Measurements from ENCODE around the gene SMIM3.
"Not testable (repeated sequence)": the region's sequence is repeated elsewhere in the genome, so short reads cannot be mapped to it uniquely, and the experiment has no call there.

SMIM3 gene, protein sequence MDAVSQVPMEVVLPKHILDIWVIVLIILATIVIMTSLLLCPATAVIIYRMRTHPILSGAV

DNA sequence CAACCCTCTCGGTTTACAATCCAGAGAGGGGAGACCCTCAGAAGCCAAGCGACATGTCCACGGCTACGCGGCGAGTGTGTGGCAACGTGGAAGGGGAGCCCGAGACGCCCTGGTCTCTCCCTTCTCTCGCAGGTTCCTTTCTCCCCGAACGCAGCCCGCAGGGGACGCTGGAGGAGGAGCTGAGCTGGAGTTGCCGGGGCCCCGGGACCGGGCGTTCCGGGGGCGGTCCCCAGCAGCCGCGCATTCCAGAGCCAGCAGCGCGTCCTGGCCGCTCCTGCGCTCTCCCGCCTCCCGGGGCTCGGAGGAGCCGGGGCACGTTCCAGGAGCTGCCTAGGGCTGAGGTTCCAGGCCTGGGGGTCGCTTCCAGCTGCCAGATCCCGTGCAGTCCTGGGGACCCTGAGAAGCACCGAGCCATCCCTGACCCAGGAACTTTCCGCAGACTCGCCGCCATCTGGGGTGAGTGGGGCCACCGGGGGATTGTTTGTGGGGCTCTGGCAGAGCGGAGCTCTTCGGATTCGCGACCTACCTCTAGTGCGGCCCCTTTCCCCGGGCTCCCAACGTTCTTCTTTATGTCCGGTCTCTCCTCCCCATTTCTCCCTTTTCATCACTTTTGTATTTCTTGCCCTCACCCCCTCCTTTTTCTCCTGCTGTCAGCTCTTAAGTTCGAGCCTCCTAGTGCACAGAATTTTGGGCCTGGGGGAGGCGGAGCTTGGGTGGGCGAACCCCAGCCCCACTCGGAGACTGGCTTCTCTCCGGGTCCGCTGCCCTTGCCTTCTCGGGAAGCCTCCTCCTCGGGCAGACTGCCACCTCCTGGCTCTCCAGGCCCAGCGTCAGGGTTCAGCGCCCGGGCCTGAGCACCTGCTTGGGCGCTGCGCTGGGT, at the start of gene SMIM3:
SMIM3 (plus strand) TSS at position 241 of the 880 bp plus-strand sequence. CDS start 16,684 bp downstream, outside the sequence.
- in situ Hi-C loops (cut with HindIII; ENCODE audit: low sequenced_read_pairs), result no loop called here

DNA sequence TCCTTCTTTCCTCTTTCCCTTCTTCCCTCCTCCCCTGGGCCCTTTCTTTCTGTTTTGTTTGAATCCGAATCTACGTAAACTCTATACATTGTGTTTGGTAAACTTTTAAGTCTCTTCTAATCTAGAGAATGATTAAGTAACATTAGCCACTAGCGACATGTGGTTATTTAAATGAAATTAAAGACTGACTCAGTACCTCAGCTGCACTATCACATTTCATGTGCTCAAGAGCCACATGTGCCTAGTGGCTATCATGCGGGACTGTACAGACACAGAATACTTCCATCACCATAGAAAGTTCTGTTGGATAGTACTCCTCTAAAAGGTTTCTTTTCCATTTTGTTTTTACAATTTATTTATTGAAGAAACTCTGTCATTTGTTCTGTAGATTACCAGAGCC, 48.7 kb upstream of the SMIM3 start:
- in situ Hi-C loops (cut with HindIII; ENCODE audit: low sequenced_read_pairs), result no loop called here

DNA sequence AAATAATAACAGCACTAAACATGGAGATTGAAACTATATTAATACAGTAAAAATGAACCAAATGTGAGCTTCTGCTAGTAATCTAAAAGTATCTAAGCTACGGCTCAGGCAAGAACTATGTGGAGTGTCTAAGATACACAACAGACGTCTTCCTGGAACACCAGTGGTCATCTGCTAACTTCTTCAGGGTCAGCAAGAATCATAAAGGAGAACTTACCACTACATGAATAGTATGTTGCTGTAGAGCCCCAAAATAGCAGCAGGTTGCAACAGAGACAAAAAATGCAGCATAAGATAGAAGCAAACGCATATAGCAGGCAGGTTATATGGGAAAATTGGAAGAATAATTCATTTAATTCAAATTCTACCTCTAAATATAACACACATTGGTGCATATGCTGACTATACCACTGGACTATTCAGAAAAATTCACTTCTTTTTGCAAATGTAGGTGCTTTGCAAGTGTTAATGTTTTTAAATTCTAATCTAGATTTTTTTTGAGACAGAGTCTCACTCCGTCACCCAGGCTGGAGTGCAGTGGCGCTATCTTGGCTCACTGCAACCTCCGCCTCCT, 46.8 kb upstream of the SMIM3 start:
- in situ Hi-C loops (cut with HindIII; ENCODE audit: low sequenced_read_pairs), result no loop called here

DNA sequence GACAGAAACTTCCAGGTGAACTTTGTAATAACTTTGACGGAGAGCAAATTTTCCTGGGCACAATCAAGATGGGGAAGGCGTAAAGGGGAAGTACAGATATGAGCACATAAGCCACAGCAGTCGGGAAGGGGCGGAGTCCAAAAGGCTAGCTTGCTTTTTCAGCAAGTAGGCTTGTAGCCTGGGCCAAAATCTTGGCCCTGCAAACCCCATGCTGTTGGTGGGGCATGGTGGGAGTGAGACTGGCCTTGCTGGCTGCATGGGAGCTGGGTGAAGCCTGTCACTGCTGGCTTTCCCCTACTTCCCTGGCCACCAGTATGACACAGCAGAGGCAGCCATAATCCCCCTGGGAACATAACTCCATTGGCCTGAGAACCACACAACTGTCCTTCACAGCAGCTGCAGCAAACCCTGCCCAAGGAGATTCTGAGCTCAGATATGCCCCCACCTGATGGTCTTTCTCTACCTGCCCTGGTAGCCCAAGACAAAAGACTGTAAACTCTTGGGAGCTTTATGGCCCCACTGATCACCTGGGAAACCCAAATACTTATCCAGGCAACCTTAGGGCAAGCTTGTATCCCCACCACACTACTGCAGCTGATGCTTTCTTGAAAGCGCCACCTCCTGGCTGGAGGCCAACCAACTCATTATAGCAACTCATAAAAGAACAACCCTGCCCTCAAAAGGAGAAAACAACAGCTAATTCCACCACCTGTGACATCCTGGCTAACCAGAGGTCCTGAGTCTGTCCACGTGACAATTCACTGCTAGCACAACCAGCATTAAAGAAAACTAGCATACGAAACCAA, 43.8 kb upstream of the SMIM3 start:
- in situ Hi-C loops (cut with HindIII; ENCODE audit: low sequenced_read_pairs), result no loop called here

DNA sequence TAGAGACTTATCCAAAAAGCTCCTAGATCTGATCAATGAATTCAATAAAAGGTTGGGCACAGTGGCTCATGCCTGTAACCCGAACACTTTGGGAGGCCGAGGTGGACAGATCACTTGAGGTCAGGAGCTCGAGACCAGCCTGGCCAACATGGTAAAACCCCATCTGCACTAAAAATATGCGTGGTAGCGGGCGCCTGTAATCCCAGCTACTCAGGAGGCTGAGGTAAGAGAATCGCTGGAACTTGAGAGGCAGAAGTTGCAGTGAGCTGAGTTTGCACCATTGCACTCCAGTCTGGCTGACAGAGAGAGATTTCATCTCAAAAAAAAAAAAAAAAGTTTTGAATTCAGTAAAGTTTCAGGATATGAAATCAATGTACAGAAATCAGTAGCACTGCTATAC, 39.7 kb upstream of the SMIM3 start:
- in situ Hi-C loops (cut with HindIII; ENCODE audit: low sequenced_read_pairs), result no loop called here

DNA sequence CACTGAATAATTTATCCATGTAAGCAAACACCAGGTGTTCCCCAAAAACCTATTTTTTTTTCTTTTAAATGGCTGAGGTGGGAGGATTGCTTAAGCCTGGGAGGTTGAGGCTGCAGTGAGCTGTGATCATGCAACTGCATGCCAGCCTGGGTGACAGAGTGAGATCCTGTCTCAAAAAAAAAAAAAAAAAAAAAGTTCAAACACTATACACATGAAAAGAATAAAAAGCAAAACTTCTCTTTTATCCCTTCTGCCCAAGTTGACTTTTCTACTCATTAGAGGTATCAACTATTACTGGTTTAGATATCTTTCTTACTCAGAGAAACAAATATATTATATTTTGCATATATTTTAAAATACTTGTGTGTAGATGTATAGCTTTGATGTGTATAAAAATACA, 37.6 kb upstream of the SMIM3 start:
- in situ Hi-C loops (cut with HindIII; ENCODE audit: low sequenced_read_pairs), result no loop called here

DNA sequence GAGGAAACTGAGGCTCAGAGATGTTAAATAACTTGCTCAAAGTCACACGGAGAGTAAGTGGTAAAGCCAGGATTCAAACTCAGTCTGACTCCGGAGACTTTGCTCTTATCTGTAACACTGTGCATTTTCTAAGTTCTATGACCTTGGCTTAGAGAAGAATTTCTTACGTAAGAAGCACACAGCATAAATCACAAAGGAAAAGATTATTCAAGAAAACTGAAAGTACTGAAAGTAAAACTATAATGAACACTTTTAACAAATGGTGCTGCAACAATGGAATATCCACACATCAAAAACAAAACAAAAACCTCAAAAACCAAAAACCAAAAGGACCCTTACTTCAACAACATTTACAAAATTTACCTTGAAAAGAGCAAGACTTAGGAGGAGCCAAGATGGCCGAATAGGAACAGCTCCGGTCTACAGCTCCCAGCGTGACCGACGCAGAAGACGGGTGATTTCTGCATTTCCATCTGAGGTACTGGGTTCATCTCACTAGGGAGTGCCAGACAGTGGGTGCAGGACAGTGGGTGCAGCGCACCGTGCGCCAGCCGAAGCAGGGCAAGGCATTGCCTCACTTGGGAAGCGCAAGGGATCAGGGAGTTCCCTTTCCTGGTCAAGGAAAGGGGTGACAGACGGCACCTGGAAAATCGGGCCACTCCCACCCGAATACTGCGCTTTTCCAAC, 36.0 kb upstream of the SMIM3 start:
- in situ Hi-C loops (cut with HindIII; ENCODE audit: low sequenced_read_pairs), result not testable (repeated sequence)

DNA sequence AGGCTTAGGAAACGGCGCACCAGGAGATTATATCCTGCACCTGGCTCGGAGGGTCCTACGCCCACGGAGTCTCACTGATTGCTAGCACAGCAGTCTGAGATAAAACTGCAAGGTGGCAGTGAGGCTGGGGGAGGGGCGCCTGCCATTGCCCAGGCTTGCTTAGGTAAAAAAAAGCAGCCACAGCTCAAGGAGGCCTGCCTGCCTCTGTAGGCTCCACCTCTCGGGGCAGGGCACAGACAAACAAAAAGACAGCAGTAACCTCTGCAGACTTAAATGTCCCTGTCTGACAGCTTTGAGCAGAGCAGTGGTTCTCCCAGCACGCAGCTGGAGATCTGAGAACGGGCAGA, 35.4 kb upstream of the SMIM3 start:
- in situ Hi-C loops (cut with HindIII; ENCODE audit: low sequenced_read_pairs), result not testable (repeated sequence)

DNA sequence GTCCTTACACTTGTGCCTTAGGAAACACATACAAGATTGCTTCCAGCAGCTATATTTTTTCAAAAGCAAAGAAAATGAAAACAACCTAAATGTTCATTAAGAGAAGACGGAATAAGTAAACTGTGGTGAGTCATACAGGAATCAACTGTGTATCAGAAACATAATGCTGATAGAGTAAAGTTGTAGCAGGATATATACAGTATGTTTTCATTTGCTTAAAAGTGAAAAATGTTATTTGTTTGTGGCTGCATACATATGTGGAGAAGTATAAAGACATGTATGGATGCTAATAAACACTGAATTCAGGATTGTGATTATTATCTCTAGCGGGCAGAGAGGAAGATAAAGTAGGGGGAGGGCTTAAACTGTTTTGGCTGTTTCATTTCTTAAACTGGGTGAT, 28.1 kb upstream of the SMIM3 start:
- in situ Hi-C loops (cut with HindIII; ENCODE audit: low sequenced_read_pairs), result loop anchor here (5.0 kb wide), 1 partner anchor 37 kb away; no protein-coding TSS in a partner anchor

DNA sequence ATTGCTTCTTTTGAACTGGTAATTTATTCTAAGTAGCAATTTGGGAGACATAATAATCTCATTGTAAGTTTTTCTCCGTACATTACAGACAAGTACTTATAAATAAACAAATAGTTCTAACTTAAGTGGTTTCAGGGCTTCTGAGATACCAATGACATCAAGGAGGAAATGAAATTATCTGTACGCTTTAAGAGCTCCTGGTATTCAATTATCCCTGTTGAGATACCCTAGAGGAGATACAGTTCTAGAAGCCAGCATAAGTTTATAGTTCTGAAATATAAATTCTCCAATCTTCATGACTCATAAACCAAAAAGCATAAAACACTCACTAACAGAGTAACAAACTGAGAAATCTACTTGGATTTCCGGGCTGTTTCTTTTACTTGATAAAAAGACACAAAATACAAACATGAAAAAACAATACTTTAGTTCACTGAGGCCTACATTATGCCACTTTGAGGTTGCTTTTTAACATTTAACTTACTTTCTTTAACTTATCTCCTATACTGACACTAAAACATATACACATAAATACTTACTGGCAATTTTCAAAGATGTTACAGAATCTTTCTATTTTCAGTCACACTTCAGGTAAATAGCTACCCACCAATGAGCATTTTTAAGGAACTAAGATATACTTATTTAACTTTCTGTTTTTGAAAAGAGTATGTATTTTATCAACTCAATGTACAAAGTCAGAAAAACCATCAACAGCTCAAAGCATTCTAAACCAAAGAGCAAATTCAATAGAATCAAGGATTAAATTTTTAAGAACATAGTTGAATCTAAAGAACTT, 27.3 kb upstream of the SMIM3 start:
- in situ Hi-C loops (cut with HindIII; ENCODE audit: low sequenced_read_pairs), result loop anchor here (5.0 kb wide), 1 partner anchor 36 kb away; no protein-coding TSS in a partner anchor

DNA sequence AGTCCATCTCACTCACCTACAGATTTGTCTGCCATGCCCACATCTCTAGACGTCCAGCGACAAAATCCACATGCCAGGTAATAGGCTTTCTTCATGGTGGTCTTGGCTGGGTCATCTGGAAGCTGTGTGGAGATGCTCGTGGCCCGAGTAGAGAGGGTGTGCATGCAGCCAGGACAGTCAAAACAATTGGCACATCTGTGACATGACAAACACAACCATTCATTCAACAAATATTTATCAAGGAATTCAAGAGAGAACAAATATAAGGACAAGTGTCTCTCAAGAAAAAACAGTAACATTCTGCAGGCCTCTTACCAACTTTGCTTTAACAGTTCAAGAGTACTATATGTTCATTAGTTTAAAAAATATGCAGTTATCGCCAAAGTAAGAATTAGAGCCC, 25.1 kb upstream of the SMIM3 start:
- in situ Hi-C loops (cut with HindIII; ENCODE audit: low sequenced_read_pairs), result loop anchor here (5.0 kb wide), 1 partner anchor 34 kb away; no protein-coding TSS in a partner anchor

DNA sequence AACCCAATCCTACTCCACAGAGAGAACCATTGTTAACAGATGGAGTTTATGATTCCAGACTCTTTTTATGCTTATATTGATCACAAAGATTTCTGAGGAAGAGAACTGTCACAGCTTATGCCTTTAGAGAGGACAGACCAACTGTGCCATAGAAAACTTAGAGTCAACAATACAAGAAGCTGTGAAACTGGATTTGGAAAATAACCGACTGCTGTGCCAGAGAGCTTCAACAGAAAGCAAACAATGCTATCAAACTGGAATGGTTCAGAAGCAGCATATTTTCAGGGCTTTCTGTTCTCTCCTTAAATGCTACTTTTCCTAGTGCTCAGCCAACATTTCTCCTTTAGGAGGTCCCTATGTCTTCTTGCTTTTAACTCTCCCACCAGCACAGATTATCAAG, 24.7 kb upstream of the SMIM3 start:
- in situ Hi-C loops (cut with HindIII; ENCODE audit: low sequenced_read_pairs), result loop anchor here (5.0 kb wide), 1 partner anchor 33 kb away; no protein-coding TSS in a partner anchor

DNA sequence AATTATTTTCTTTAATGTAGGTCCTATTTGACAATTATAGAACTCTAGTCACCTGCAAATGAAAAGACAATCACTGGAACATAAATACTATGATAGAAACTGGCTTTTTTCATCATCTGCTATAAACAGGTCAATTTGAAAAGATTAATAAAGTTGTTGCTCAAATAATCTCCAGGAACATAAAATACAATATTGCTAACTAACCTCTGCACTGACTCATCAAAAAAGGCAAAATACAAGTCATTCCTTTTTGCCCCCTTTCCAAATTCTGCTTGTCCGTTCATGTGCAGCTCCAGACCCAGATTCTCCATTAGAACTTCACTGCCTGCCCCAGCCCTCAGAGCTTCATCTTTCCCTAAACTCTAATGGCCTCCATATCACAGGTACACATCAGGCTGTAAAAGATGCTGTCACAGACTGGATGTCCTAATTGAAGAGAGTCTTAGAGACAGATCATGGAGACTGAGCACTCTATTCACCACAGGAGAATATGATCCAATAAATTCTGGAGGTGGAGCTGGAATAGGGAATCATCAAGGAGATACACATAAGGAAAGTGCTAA, 21.4 kb upstream of the SMIM3 start:
- in situ Hi-C loops (cut with HindIII; ENCODE audit: low sequenced_read_pairs), result no loop called here

DNA sequence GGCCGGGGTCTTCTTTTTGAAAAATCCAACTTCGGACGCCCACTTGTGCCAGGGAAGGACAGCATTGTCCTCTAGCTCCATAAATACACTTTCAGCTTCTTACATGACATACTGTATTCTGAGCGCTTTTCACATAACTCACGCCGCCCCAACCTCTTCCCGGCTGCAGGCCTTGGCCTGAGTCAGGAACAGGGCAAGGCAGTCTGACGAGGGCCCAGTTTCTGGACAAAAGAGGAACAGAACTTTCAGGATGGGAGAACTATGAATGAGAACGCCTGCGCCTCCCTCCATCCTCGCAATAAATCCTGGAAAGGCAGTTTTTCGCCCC, 20.4 kb upstream of the SMIM3 start:
- in situ Hi-C loops (cut with HindIII; ENCODE audit: low sequenced_read_pairs), result no loop called here

DNA sequence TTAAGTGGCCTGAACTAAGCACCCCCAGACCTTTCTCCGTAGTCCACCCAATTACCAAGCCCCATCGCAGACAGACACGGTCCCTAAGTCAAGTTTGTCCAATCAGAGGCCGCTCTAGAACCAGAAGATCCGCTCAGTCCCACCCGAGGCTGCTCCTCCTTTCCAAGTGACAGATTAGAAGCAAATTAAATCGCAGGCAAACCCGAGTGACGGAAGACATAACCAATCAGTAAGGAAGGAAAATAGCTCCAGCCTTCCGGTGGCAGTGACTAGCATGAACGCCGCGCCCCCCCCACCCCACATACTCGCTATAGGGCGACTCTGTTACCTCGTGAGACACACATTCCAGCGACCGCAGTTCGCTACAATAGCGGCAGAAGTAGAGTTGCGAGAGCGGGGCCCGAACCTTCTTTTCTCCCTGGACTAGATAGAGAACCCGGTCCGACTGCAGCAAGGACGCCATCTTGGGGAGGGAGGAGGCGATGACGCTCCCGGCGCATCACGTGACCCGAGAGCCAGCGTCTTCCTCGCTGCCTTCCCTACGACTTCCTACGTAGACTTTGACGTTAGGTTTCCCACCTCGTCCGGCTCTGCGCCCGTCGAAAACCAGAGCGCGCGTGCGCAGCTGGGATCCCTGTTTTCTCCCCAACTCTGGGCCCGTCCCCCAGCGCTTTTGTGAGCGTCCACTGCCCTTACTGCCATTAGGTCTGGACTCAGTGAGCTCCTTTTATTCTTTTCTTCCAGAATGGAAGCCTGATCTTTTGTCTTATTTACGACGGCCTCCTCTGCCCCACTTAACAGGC, 19.8 kb upstream of the SMIM3 start, which contains the start of gene DCTN4:
DCTN4 (minus strand) TSS at position 487 of the 803 bp plus-strand sequence; CDS start at position 463, 24 bp downstream.
- in situ Hi-C loops (cut with HindIII; ENCODE audit: low sequenced_read_pairs), result no loop called here

DNA sequence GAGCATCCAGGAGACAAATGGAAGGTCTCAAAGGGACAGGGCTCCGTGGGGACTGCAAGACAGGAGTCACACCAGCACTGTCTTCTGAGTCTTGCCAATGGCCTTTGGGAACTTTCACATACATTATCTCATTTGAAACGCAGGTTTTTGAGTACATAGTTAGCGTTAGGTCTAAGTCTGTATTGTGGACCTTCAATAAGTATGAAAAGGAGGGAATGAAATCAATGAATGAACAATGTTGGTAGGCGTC, 19.3 kb upstream of the SMIM3 start:
- in situ Hi-C loops (cut with HindIII; ENCODE audit: low sequenced_read_pairs), result no loop called here

DNA sequence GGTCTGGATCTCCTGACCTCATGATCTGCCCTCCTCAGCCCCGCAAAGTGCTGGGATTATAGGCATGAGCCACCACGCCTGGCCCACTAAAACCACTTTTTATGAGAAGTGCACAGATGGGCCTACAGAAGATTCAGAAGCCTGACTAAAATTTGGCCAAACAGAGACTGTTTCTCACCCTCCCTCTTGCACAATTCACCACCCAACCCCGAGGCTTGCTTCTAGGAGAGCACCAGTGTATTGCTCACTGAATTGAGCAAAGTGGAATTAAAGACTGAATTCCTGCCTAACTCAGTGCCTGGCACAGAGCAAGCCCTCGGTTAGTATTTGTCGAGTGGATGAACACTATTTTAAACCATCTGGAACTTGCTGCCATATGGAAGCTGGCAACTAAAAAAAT, 16.3 kb upstream of the SMIM3 start:
- in situ Hi-C loops (cut with HindIII; ENCODE audit: low sequenced_read_pairs), result no loop called here

DNA sequence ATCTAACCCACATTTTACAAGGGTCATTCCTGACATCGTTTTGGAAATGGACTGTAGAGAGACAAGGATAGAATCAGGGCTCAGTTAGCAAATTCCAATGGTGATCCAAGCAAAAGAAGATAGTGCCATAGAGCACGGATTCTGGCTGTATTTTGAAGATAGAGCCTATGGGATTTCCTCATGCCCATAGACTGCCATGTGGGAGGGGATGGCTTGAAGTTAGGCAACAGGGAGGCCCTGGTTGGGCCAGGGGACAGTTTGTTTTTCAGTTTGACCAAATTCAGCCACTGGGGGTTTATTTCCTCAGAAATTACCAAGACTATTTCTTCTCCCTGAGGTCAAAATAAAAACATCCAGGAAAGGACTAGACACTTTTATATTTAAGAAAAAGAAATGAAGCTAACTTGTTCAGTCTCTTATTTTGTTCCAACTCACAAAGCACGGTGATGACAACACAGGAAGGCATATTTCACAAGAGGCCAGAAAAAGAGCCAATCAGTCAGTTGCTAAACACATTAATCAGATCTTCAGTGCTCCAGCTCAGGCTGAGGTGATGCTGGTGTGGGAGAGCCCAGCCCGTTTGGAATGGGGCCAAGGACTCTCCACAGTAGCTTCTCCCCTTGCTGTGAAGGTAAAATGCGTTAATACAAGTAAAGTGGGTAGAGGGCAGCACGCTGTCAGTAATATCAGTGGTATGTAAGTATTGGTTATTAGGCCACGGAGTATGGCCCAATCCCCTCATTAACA, 15.4 kb upstream of the SMIM3 start:
- in situ Hi-C loops (cut with HindIII; ENCODE audit: low sequenced_read_pairs), result no loop called here

Data from endothelial cell of hepatic sinusoid (primary cell).